Urothelium cell line (cell line): ENCODE data around the gene PGC.

Source experiments
- DNase-seq: peaks from one replicate; pipeline ENCODE4 v3.0.0; 2011; ENCODE audit warnings: low spot score, mixed read lengths
- FAIRE-seq: peaks from 2 replicates; lab custom pipeline; 2011; peaks lifted over from hg19 to GRCh38; lab: Jason Lieb, UNC

PGC gene

GRCh38 chr6:41750374-41750773 lies 3.2 kb upstream of the PGC start:
- DNase-seq: no peak
- no peak for FAIRE-seq

GRCh38 chr6:41748542-41748941 lies 1.3 kb upstream of the PGC start:
- FAIRE-seq (no peak), DNase-seq (no peak)

- FAIRE-seq: no peak
Observed at GRCh38 chr6:41748102-41748477, 893 bp upstream of the PGC start.

GRCh38 chr6:41746107-41746506 lies 1.1 kb downstream of the PGC start:
- no peak for DNase-seq

More at GRCh38 chr6:41748102-41748477, 893 bp upstream of the PGC start:
- no peak for DNase-seq

GRCh38 chr6:41744236-41744787 lies 2.9 kb downstream of the PGC start:
- DNase-seq (no peak), FAIRE-seq (no peak)

More at GRCh38 chr6:41746107-41746506, 1.1 kb downstream of the PGC start:
- no peak for FAIRE-seq

- no peak for FAIRE-seq
- DNase-seq: no peak
Observed at GRCh38 chr6:41743406-41744235, 3.6 kb downstream of the PGC start.

- DNase-seq (no peak), FAIRE-seq (no peak)
Observed at GRCh38 chr6:41741625-41742490, 5.3 kb downstream of the PGC start.

GRCh38 chr6:41740366-41741162 lies 6.6 kb downstream of the PGC start:
- FAIRE-seq (no peak), DNase-seq (no peak)

- FAIRE-seq (no peak), DNase-seq (no peak)
Observed at GRCh38 chr6:41739041-41739440, 8.2 kb downstream of the PGC start.

- no peak for FAIRE-seq
- no peak for DNase-seq
Observed at GRCh38 chr6:41737591-41738130, 9.5 kb downstream of the PGC start.

- DNase-seq (no peak), FAIRE-seq (no peak)
Observed at GRCh38 chr6:41736800-41737555, 10.2 kb downstream of the PGC start.

GRCh38 chr6:41736186-41736733 lies 10.9 kb downstream of the PGC start:
- DNase-seq: no peak

GRCh38 chr6:41735427-41736185 lies 11.6 kb downstream of the PGC start, which contains the start of gene TFEB:
Gene TFEB (minus strand): TSS chr6:41735608. CDS start chr6:41691213, 44,395 bp downstream.
- FAIRE-seq (no peak), DNase-seq (peak; percentile 98)

More at GRCh38 chr6:41736186-41736733, 10.9 kb downstream of the PGC start:
- no peak for FAIRE-seq

GRCh38 chr6:41734666-41735426 lies 12.4 kb downstream of the PGC start:
- DNase-seq: peak; percentile 88
- FAIRE-seq: no peak

- FAIRE-seq (peak; percentile 27), DNase-seq (peak; percentile 89)
Observed at GRCh38 chr6:41733707-41734665, 13.2 kb downstream of the PGC start.

- DNase-seq: no peak
- no peak for FAIRE-seq
Observed at GRCh38 chr6:41733360-41733706, 13.9 kb downstream of the PGC start.
